ENCODE data around the gene BBS10. TPM values are rescaled to one million over a fixed set of nuclear protein-coding genes. Genes with fewer than 3 reads are reported as not detected.
"Not testable (repeated sequence)": the region's sequence is repeated elsewhere in the genome, so short reads cannot be mapped to it uniquely, and the experiment has no call there.

BBS10 gene
- polyA plus RNA-seq, 5 donors = 22.7 to 38.3 (median 30.2) TPM

GRCh38 chr12:76337583-76337982 lies 10.6 kb downstream of the BBS10 start:
- no peak for DNase-seq

GRCh38 chr12:76332606-76333005 lies 15.6 kb downstream of the BBS10 start:
- no peak for DNase-seq

- no peak for DNase-seq
These were observed 18.6 kb downstream of the BBS10 start for GRCh38 chr12:76329606-76330005.

GRCh38 chr12:76329159-76329558 lies 19.1 kb downstream of the BBS10 start:
- DNase-seq = no peak

GRCh38 chr12:76319595-76320319 lies 28.5 kb downstream of the BBS10 start:
- DNase-seq = not testable (repeated sequence)

- no peak for DNase-seq
These were observed 29.2 kb downstream of the BBS10 start for GRCh38 chr12:76318773-76319594.

- no peak for DNase-seq
These were observed 30.2 kb downstream of the BBS10 start for GRCh38 chr12:76317976-76318375.

GRCh38 chr12:76316468-76316867 lies 31.7 kb downstream of the BBS10 start:
- DNase-seq = no peak

GRCh38 chr12:76313299-76313698 lies 34.9 kb downstream of the BBS10 start:
- no peak for DNase-seq

- DNase-seq = no peak
These were observed 35.9 kb downstream of the BBS10 start for GRCh38 chr12:76312315-76312714.

- no peak for DNase-seq
These were observed 36.4 kb downstream of the BBS10 start for GRCh38 chr12:76311796-76312195.

GRCh38 chr12:76310110-76310509 lies 38.1 kb downstream of the BBS10 start:
- DNase-seq = no peak

GRCh38 chr12:76308866-76309265 lies 39.3 kb downstream of the BBS10 start:
- DNase-seq = no peak

GRCh38 chr12:76307083-76307482 lies 41.1 kb downstream of the BBS10 start:
- DNase-seq = no peak

- DNase-seq = no peak
These were observed 44.2 kb downstream of the BBS10 start for GRCh38 chr12:76303989-76304460.

- no peak for DNase-seq
These were observed 44.9 kb downstream of the BBS10 start for GRCh38 chr12:76303365-76303764.

- no peak for DNase-seq
These were observed 47.9 kb downstream of the BBS10 start for GRCh38 chr12:76300297-76300665.

- DNase-seq = no peak
These were observed 48.5 kb downstream of the BBS10 start for GRCh38 chr12:76299536-76300296.
